Iris pigment epithelial cell (primary cell): ENCODE data around the gene UGGT1.

Source experiments
- DNase-seq: peaks from one replicate; pipeline ENCODE4 v3.0.0-alpha.2; 2011; ENCODE audit warnings: low read depth

Gene UGGT1

GRCh38 chr2:128105072-128105471 lies 14.1 kb downstream of the UGGT1 start:
- no peak for DNase-seq

- no peak for DNase-seq
Measured at GRCh38 chr2:128108166-128108565, 17.2 kb downstream of the UGGT1 start.

- DNase-seq: no peak
Measured at GRCh38 chr2:128109243-128109642, 18.2 kb downstream of the UGGT1 start.

- DNase-seq: no peak
Measured at GRCh38 chr2:128115921-128116623, 25.1 kb downstream of the UGGT1 start.

GRCh38 chr2:128134573-128134972 lies 43.6 kb downstream of the UGGT1 start:
- peak; percentile 43 for DNase-seq

- no peak for DNase-seq
Measured at GRCh38 chr2:128137094-128137616, 46.2 kb downstream of the UGGT1 start.

- DNase-seq: no peak
Measured at GRCh38 chr2:128139624-128140023, 48.6 kb downstream of the UGGT1 start.

GRCh38 chr2:128145651-128146050 lies 54.7 kb downstream of the UGGT1 start:
- peak; percentile 62 for DNase-seq

- DNase-seq: no peak
Measured at GRCh38 chr2:128153786-128154185, 62.8 kb downstream of the UGGT1 start.

GRCh38 chr2:128154225-128154624 lies 63.2 kb downstream of the UGGT1 start:
- DNase-seq: no peak

- DNase-seq: no peak
Measured at GRCh38 chr2:128155970-128156369, 65.0 kb downstream of the UGGT1 start.

GRCh38 chr2:128156812-128157211 lies 65.8 kb downstream of the UGGT1 start:
- DNase-seq: no peak

GRCh38 chr2:128157644-128158043 lies 66.6 kb downstream of the UGGT1 start:
- no peak for DNase-seq

GRCh38 chr2:128158176-128158575 lies 67.2 kb downstream of the UGGT1 start:
- no peak for DNase-seq

- no peak for DNase-seq
Measured at GRCh38 chr2:128159437-128159836, 68.4 kb downstream of the UGGT1 start.

- no peak for DNase-seq
Measured at GRCh38 chr2:128160616-128161275, 69.7 kb downstream of the UGGT1 start.

- peak; percentile 24 for DNase-seq
Measured at GRCh38 chr2:128162266-128162665, 71.3 kb downstream of the UGGT1 start.

GRCh38 chr2:128164311-128164710 lies 73.3 kb downstream of the UGGT1 start:
- no peak for DNase-seq

GRCh38 chr2:128166746-128167353 lies 75.8 kb downstream of the UGGT1 start:
- DNase-seq: no peak

- no peak for DNase-seq
Measured at GRCh38 chr2:128169094-128169493, 78.1 kb downstream of the UGGT1 start.

- peak; percentile 93 for DNase-seq
Measured at GRCh38 chr2:128169497-128169896, 78.5 kb downstream of the UGGT1 start.

GRCh38 chr2:128169933-128170709 lies 79.1 kb downstream of the UGGT1 start:
- DNase-seq: no peak
